ENCODE results near the gene SULT6B1. TPM values are rescaled to one million over a fixed set of nuclear protein-coding genes. Genes with fewer than 3 reads are reported as not detected.

SULT6B1 gene
- total RNA-seq, 2 experiments from 2014 or later = not detected

DNA sequence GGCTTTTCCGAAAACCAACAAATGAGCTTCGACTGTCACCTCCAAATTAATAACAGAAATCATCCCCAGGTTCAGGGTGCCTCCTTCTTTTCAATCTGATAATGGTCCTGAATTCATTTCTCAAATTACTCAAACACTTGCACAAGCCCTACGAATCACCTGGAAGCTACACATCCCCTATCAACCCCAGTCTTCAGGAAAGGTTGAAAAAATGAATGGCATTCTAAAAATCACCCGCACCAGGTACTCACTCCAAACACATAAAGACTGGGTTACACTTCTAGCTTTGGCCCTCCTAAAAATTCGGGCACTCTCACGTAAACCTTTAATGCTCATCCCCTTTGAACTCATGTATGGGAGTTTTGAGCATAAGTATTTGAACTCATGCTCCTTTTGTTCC is 55.6 kb downstream of the SULT6B1 start:
- Mint-ChIP-seq H3K36me3 (ENCODE audit: low read depth) (peaks cover 60% of the 10 kb centered on the region), H3K9me3 (ENCODE audit: insufficient read depth) (no peaks in the 10 kb centered on the region), H3K27me3 (ENCODE audit: low read depth) (no peaks in the 10 kb centered on the region), H3K27ac (no peak overlapping the region), H3K4me1 (ENCODE audit: low read depth) (no peaks in the 10 kb centered on the region), H3K4me3 (no peak overlapping the region)
- CTCF ChIA-PET = no interaction called here
- POLR2A ChIA-PET = interaction anchor here (0.5 kb wide), 1 partner anchor 50 kb away, joined by 3 read pairs; no protein-coding TSS in a partner anchor
- ATAC-seq (no peak), DNase-seq (no peak)

DNA sequence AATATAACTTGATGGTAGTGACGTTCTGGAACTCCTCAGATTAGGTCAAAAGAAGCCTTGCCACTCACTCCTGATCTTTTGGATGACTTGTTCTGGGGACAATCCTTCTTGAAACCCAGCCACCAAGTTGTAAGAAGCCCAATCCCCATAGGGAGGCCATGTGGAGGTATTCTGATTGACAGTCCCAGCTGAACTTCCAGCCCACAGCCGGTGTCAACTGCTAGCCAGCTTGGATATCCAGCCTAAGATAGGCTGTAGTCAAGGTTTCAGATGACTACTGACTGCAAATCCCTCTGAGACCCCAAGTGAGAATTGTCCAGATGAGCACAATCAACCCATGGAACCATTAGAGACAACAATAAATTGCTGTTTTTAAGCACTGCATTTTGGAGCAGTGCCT is 63.1 kb downstream of the SULT6B1 start:
- H3K4me1 Mint-ChIP-seq (ENCODE audit: low read depth) = no peaks in the 10 kb centered on the region
- H3K9me3 Mint-ChIP-seq (ENCODE audit: insufficient read depth) = no peaks in the 10 kb centered on the region
- H3K27ac Mint-ChIP-seq = no peak overlapping the region
- no peak for DNase-seq
- H3K36me3 Mint-ChIP-seq (ENCODE audit: low read depth) = peaks cover 68% of the 10 kb centered on the region
- POLR2A ChIA-PET = interaction anchor here (1.0 kb wide), 1 partner anchor 10 kb away, joined by 4 read pairs; no protein-coding TSS in a partner anchor
- no peak overlapping the region for H3K4me3 Mint-ChIP-seq
- CTCF ChIA-PET = no interaction called here
- ATAC-seq = no peak
- no peaks in the 10 kb centered on the region for H3K27me3 Mint-ChIP-seq (ENCODE audit: low read depth)

DNA sequence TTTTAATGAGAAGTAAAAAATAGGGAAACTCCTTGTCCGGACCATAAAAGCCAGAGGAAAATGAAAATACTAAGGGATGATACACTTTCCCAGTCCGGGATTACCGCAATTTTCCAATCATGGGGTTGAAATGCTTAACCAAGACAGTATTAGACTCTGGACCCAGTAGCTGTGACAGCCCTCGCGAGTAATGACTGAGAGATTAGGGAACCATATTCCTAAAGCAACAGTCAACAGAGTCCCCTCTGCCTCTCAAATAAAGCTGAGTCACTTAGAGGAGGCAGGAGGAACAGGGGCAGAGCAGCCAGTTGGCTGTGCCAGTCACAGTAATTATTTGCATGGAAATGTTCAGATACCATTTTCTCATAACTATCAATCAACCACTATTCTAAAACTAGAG is 69.3 kb downstream of the SULT6B1 start:
- no peak for ATAC-seq
- Mint-ChIP-seq H3K27ac (peak overlapping the region; percentile 20), H3K4me3 (no peak overlapping the region), H3K9me3 (ENCODE audit: insufficient read depth) (no peaks in the 10 kb centered on the region), H3K27me3 (ENCODE audit: low read depth) (no peaks in the 10 kb centered on the region), H3K36me3 (ENCODE audit: low read depth) (peaks cover 49% of the 10 kb centered on the region), H3K4me1 (ENCODE audit: low read depth) (peaks cover 9% of the 10 kb centered on the region)
- ChIA-PET CTCF (no interaction called here), POLR2A (no interaction called here)
- DNase-seq = no peak

Other genes with a start within 250 kb of the SULT6B1 start
- 10 to 100 TPM; 35.8 to 38.1 TPM for gene STRN, start 222.1 kb downstream of the SULT6B1 start, total RNA-seq
- 10 to 100 TPM; 16.4 to 17.0 TPM for gene HEATR5B, start 104.3 kb downstream of the SULT6B1 start, total RNA-seq
- 10 to 100 TPM; 11.2 to 11.8 TPM for gene GPATCH11, start 104.2 kb downstream of the SULT6B1 start, total RNA-seq
- 100 to 1,000 TPM; 113 to 117 TPM for gene EIF2AK2, start 31.7 kb downstream of the SULT6B1 start, total RNA-seq
- gene CEBPZOS, start 7.8 kb upstream of the SULT6B1 start, total RNA-seq = 10 to 100 TPM; 35.1 to 36.0 TPM
- 10 to 100 TPM; 46.7 to 54.4 TPM for gene CEBPZ, start 42.9 kb upstream of the SULT6B1 start, total RNA-seq
- gene NDUFAF7, start 43.0 kb upstream of the SULT6B1 start, total RNA-seq = 10 to 100 TPM; 19.7 to 20.0 TPM
- 10 to 100 TPM; 18.7 to 21.5 TPM for gene PRKD3, start 136.2 kb upstream of the SULT6B1 start, total RNA-seq
- not detected for gene QPCT, start 156.0 kb upstream of the SULT6B1 start, total RNA-seq